Measurements from ENCODE around the gene ACOXL.

Gene ACOXL

DNA sequence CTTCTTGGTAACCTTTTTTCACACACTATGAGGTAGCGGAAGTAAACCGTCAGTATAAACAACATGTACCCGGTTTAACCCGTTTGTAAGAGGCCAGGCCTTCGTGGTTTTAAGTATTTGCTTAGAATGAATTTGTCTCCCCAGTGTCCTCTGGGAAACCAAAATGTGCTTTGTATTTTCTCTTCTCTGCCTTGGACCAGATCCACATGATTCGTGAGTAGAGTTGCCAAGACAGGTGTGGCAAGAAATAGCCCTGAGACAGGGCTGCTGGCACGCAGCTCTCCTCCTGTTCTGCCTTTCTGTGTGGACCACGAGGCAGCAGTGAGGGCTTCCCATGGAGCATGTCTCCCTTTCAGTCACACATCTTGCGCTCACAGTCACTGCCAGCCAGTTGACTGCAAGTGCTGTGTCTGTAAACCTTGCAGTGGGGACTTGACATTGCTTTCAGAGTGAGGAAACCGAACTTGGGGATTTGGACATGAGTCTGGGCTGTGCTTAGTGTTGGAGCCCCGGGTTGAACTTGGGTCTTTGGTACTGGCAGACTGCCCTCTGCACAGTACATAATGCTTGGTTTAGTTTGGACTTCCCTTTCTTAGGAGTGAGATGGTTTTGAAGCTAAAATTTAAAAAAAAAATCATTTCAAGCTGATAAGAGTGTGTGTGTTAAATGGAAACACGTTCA, 407.4 kb downstream of the ACOXL start:
- DNase-seq (ENCODE audit: low spot score): no peak

GRCh38 chr2:111140815-111141214, 408.4 kb downstream of the ACOXL start:
- DNase-seq (ENCODE audit: low spot score): no peak

- DNase-seq (ENCODE audit: low spot score): no peak
Measured at GRCh38 chr2:111142101-111142500, 409.7 kb downstream of the ACOXL start.

- DNase-seq (ENCODE audit: low spot score): no peak
Measured at GRCh38 chr2:111143107-111143842, 410.9 kb downstream of the ACOXL start.

GRCh38 chr2:111143843-111144198, 411.4 kb downstream of the ACOXL start:
- DNase-seq (ENCODE audit: low spot score): no peak

- no peak for DNase-seq (ENCODE audit: low spot score)
Measured at GRCh38 chr2:111145103-111145760, 412.9 kb downstream of the ACOXL start.

- no peak for DNase-seq (ENCODE audit: low spot score)
Measured at GRCh38 chr2:111145951-111146350, 413.6 kb downstream of the ACOXL start.

DNA sequence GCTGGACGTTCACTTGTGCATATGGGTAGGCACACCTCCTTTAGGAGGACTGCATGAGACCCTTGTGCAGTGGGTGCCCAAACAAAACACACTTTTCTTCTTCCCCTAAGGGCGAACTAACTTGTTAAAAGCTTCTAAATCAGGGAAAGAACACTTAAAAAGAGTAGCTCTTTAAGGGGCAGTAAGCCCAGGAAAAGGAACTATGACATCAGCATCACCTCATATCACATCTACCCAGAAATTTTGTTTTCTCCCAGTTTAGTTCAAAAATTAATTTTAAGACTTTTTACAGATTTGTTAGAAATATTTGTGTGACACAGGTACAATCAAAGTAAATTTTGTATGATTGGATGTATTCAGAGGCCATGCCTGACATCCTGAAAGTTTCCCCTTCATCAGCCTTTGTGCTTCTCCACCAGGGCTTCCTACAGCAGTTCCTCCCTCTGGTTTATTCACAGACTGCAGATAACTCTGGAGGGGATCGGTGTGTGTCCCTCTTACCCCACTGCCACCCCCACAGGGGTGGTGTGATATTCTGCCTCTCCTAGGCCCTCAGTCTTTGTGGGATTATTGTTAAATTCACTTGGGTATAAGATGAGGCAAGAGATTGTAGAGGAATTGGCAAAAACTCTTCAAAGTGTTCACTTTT, 416.0 kb downstream of the ACOXL start:
- no peak for DNase-seq (ENCODE audit: low spot score)

DNA sequence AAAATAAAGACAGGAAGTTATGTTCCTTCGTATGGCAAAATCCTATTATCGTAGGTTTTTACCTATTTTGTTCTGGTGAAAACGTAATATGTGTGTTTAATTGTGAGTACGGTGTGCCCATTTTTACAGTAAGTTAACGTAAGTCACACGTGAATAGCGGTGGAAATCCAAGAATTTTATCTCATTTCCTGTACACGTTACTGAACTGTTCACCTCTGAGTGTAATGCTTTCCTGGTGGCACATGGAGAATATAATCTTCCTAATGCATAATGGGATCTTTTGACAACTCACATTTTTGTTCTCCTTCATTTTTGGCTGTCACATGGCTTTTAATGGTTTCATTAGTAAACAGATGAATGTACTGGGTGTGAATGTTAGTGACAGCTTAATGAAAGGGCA, 416.6 kb downstream of the ACOXL start:
- DNase-seq (ENCODE audit: low spot score): no peak

DNA sequence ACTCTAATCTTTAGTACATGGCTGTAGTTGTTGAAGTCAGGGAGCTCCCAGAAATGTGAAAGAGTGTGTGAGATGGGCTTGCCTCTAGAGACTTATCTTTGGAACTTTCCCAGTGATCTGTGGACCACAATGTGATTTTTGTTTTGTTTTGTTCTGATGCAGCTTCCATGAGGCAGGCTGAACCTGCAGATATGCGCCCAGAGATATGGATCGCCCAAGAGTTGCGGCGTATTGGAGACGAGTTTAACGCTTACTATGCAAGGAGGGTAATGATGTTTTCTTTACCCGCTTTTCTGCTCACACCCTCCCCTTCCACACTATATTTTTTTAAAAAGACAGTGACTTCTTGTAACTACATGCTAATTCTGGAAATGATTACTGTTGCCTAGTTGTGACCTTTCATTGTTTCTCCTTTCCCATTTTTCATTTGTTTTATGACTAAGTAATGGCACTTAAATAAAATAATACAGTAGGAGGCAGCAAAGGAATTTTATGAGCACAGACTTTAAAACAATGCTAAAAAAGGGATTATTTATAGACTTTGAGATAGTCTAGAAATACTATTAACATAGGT, 417.6 kb downstream of the ACOXL start:
- DNase-seq (ENCODE audit: low spot score): no peak

GRCh38 chr2:111154758-111155157, 422.4 kb downstream of the ACOXL start:
- no peak for DNase-seq (ENCODE audit: low spot score)

GRCh38 chr2:111155610-111156009, 423.2 kb downstream of the ACOXL start:
- no peak for DNase-seq (ENCODE audit: low spot score)

- DNase-seq (ENCODE audit: low spot score): no peak
Measured at GRCh38 chr2:111156529-111156928, 424.2 kb downstream of the ACOXL start.

DNA sequence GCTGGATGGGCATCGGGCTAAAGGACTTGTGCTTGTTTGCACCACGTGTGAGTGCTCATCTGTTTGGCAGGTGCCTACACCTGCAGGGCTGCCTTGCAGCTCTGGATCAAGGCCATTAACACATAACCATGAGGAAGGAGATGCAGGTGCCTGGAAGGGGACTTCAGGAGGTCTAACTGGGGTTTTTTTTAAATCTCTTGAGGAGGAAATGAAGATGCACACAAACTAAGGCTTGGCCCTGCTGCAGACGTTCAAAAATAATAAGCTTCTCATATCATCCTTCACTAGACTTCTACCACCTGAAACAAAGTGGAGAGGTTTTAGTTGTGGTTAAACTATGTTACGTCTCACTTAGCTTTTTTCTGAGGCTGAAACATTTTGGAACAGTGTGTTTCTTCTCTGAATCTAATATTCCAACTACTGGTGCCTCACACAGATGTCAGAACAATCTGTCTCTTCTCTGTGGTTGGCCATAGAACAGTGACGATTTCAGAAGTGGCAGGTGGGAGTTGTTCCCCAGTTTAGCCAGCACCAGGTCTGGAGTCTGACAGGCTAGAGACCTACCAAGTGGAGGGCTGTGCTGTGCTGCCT, 424.8 kb downstream of the ACOXL start:
- no peak for DNase-seq (ENCODE audit: low spot score)

- no peak for DNase-seq (ENCODE audit: low spot score)
Measured at GRCh38 chr2:111157798-111158197, 425.4 kb downstream of the ACOXL start.

GRCh38 chr2:111159641-111160040, 427.3 kb downstream of the ACOXL start:
- no peak for DNase-seq (ENCODE audit: low spot score)

DNA sequence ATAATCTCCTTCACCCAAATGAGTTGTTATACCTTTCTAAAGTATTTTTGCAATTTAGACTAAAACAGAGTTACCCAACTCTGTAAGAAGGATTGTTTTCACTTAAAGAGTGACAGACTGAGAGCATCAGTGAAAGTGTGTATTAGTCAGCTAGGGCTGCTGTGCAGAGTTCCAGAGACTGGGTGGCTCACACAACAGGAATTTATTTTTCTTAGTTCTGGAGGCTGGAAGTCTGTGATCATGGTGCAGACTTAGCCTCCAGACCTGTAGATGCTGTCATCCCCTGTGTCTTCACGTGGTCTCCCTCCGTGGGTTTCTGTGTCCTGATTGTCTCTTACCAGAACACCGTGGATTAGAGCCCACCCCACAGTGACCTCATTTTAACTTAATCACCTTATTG, 428.4 kb downstream of the ACOXL start:
- DNase-seq (ENCODE audit: low spot score): no peak

GRCh38 chr2:111161971-111162370, 429.6 kb downstream of the ACOXL start:
- DNase-seq (ENCODE audit: low spot score): no peak

- no peak for DNase-seq (ENCODE audit: low spot score)
Measured at GRCh38 chr2:111162718-111163331, 430.5 kb downstream of the ACOXL start.

- no peak for DNase-seq (ENCODE audit: low spot score)
Measured at GRCh38 chr2:111164078-111164477, 431.7 kb downstream of the ACOXL start.

DNA sequence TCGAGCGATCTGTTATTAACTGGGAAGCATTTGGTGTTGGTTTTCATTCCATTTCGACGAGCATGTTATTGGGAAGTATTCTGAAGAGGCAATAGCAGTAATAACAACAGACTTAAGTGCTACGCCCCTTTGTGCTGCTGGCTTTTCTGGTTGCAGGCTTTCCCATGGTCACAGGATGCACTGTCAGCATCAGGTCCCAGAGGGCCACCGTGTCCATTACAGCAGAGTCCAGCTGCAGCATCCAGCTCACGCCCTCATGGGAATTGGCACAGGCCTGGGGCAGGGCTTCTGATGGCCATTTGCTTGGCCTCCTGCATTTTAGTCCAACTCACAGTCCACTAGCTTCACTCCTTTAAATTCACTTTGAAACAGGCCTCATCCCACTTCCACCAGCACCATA, 432.7 kb downstream of the ACOXL start:
- DNase-seq (ENCODE audit: low spot score): no peak

GRCh38 chr2:111166115-111166514, 433.7 kb downstream of the ACOXL start:
- DNase-seq (ENCODE audit: low spot score): no peak
